ENCODE data around the gene SEH1L.
A peak's percentile ranks its signal among the peaks of the same experiment; 100 is the strongest.
"Not testable (repeated sequence)": the region's sequence is repeated elsewhere in the genome, so short reads cannot be mapped to it uniquely, and the experiment has no call there.

SEH1L gene

DNA sequence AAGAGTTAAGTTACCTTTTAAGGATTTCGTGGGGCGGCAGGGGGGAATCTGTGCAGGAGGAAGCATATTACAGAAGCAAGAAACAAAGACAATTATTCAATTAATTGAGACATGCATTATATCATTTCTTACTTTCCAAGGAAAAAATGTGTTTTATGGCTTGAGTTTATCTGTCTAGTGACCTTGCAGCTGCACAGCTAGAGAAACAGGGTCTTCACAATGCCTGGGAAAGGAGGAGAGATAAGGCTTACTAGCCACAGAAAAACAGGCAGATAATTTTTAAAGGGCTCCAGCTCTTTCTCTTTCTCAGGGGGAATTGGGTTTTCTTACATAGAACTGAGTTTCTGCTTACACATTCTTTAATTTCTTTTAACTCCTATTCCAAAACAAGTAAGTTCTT is 49.5 kb downstream of the SEH1L start:
- not testable (repeated sequence) for DNase-seq

GRCh38 chr18:12998332-12999060 is 50.7 kb downstream of the SEH1L start:
- DNase-seq, result no peak

GRCh38 chr18:13003466-13003896 is 55.7 kb downstream of the SEH1L start:
- peak; percentile 49 for DNase-seq

DNA sequence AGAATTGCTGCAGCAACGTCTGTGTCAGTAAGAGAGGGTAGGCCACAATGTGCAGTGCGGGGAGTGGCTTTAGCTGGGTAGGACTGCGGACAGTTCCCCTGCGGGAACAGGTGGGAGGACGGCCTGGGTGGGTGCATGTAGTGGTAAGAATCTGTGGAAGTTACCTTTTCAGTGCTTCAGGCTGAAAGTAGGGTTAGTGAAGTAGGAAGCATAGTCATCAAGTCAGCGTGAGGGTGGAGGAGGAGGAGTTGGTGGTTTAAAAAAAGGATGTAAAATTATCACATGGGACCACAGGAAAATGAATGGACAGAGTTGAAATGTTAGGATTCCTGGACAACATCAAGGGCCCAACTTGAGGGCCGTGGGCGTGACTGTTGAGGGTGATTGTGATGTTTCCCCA is 56.6 kb downstream of the SEH1L start:
- no peak for DNase-seq

DNA sequence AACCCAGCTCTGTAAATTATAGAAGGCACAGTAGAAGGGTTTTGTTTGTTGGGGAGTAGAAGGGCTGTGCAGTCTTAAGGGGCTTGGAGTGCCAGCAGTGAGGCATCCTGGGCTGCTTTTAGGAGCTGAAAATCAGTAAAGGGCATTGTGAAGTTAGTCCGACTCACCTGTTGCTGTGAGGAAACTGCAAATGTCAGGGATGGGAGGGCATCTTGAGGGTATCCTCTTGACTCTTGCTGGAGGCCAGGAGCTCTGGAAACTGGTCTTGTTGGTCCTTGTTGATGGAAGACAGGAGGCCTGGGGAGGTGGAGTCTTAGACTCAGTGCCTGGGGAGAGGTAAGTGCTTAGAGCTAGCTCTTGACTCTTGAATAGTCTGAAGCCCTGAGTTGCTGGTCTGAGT is 57.5 kb downstream of the SEH1L start:
- DNase-seq, result no peak

DNA sequence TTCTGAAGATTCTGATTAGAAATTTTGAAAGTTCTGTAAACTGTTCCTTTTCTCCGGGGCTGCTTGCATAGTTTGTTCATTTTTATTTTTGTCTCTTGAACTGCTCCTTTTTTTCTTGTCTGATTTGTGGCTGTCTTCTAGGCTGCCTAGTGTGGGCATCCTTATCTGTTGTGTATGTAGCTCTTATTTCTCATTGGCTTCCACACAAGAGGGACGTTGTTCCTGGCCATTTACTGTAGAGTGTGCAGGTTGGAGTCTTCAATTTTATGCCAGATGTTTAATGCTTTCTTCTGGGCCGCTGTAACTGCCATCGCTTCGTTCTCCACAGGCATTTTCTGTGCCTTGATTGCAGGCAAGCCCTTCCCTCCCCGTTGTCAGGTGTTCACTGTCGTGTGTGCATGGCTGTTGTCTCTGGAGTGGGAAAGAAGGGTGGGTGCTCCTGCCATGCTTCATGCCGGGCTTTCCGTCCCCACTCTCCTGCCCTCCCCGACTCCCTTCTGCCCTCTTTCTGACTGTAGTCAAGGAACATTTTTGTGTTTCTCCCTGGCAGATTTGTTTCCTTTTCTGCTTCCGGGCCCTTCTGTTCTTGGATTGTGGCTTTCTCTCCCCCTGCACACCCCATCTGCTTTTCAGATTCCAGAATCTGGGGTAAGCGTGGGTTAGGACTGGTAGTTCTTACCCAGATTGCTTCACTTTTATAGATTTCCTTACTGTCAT is 58.9 kb downstream of the SEH1L start:
- DNase-seq, result no peak

DNA sequence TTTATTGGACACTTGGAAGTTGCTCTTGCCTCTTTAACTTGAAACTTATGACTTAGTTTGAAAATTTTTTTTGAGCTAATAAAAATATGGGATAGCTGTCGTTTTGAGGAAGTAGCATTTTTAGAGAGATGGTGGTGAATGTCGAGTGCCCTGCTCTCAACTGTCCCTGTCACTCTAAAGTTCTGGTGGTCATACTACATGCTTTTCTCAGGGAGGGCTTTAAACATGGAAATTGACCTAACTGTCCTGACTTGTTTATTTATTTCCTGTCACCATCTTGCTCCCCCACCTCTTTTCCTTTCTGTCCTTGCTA is 59.4 kb downstream of the SEH1L start:
- DNase-seq, result no peak

- no peak for DNase-seq
Observed at GRCh38 chr18:13011719-13012118, 63.9 kb downstream of the SEH1L start.

DNA sequence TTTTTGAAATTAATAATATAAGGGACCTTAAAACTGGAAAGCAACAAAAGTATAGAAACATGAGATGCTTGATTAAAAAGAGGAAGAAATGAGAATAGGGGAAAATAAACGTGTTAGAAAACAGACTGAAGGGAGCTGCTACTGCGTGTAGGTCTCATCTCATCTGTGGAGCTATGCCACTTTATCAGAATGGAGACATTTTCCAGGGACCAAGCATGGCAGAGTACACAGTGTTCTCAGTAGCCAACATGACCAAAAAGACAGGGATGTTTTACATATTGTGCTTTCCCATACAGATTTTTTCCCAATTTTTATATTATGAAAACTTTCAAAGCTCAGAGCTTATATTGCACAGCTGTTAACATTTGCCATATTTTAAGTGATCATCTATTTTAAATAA is 66.4 kb downstream of the SEH1L start:
- DNase-seq, result no peak

DNA sequence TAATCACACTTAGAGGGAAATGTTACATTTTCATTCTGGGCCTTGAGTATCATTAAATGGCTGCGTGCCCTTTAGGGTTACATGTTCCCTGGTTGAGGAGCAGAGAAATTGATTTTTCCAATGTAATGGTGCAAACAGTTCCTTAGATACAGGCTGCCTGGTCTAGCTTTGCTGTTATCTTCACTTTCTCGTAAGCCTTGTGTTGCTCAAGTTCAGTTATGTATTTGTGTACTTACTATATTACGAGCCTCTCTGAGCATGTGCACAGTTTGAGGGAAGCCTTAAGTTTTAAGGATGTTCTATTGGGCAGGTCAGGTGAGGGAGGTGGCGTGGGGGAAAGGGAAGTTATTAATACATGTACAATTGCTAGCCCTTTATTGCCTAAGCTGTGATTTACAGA is 67.0 kb downstream of the SEH1L start:
- DNase-seq, result no peak

GRCh38 chr18:13017247-13017875 is 69.5 kb downstream of the SEH1L start:
- no peak for DNase-seq

GRCh38 chr18:13018374-13018773 is 70.6 kb downstream of the SEH1L start:
- no peak for DNase-seq

DNA sequence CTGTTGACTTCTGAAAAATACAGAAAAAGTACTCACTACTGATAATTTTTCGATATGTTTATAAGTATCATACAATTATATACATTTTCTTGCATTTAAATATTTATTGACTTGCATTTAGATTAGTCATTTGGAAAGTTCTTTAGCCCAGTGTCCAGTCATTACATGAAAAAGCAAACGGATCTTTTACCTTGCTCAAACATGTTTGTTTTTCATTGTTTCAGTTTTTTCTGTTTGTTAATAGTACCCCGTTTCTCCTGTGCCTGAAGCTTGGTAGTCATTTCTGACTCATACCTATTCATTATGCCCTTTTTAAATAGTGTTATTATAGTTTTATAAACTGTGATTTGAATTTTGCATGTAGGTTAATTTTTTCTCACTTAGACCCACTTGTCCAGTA is 71.5 kb downstream of the SEH1L start:
- DNase-seq, result no peak

GRCh38 chr18:13022644-13023043 is 74.8 kb downstream of the SEH1L start:
- DNase-seq, result no peak

- DNase-seq, result no peak
Observed at GRCh38 chr18:13025233-13025632, 77.4 kb downstream of the SEH1L start.

- no peak for DNase-seq
Observed at GRCh38 chr18:13026583-13027270, 78.9 kb downstream of the SEH1L start.

DNA sequence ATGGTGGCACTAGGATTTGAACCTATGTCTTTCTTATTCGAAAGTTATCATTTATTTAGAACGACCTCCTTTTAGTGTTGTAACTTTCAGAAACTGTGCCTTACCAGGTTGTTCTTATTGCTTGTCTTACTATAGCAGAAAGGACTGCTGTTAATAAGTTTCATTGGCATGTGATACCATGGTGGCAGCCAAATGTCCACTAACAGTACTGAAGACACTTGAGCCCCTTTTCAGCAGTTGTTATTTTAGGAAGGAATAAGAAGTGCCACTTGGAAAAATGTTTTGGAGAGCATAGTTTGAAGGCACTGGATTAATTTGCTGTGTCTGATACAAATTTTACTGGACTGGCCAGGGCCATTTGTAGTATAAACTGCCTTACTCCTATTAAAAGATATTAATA is 81.1 kb downstream of the SEH1L start:
- DNase-seq, result no peak

DNA sequence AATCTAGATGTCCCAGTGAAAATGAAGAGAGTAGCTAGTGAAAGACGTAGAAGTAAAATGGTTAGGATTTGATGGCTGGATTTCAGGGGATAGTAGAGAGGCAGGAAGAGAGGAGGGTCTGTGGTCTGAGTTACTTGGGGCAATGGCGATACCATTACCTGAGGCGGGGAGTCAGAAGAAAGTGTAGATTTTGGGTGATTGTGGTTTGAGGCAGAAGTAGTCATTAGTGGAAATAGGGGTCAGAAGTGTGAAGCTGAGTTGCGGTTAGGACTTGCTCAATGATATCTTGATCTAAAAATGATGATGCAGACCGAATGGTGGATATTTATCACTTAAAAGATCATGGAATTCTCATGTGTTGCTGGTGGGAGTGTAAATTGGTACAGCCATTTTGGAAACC is 84.4 kb downstream of the SEH1L start:
- no peak for DNase-seq

GRCh38 chr18:13035249-13035914 is 87.6 kb downstream of the SEH1L start:
- no peak for DNase-seq

DNA sequence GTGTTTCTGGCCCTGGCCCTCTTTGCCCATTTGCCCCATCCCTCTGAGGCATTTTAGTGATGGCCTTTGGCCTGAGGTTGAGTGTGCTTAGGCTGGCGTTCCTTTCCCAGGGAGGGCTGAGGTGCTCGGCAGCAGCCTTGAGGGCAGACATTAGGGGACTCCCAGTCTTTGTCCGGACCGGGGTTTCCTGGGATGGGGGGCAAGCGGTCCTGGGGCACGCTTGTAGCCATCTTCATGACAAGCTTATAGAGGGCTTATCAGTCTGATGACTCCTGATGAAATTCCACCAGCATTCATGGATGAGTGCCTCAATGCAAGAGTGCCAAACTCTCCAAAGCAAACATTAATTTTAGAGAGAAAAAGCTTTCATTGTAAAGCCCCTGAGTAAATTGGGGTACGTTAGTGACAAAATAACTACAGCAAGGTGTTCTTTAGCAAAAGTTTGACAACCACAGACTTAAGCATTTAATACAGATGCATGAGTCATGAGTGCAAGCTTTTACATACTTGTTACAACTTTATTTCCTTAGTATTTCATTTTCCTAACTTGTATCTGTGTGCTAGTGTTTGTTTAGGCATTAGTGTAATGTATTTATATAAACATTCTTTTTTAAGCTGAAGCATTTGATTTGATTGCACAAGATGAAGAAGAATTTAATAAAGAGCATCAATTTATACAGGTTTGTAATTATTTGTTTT is 89.0 kb downstream of the SEH1L start:
- no peak for DNase-seq
